Urinary bladder (tissue), 4 donors: ENCODE measurements around the gene SNAPC4. TPM values are rescaled to one million over a fixed set of nuclear protein-coding genes. Genes with fewer than 3 reads are reported as not detected.
"Not testable (repeated sequence)": the region's sequence is repeated elsewhere in the genome, so short reads cannot be mapped to it uniquely, and the experiment has no call there.

ENCODE experiments used
- DNase-seq: peaks from one replicate; pipeline ENCODE4 v3.0.0-alpha.2; 2015; ENCODE audit errors: extremely low spot score
- H3K27ac ChIP-seq: one replicate; pipeline ENCODE4 v1.5.1; 2013; ENCODE audit warnings: low read depth, mild to moderate bottlenecking, moderate library complexity
- H3K36me3 ChIP-seq: one replicate; pipeline ENCODE4 v1.6.1; 2013; ENCODE audit warnings: mild to moderate bottlenecking, moderate library complexity; ENCODE audit not compliant: insufficient read depth
- H3K4me1 ChIP-seq: one replicate; pipeline ENCODE4 v1.6.1; 2013; ENCODE audit warnings: mild to moderate bottlenecking, moderate library complexity; ENCODE audit not compliant: insufficient read depth
- H3K4me3 ChIP-seq: one replicate; pipeline ENCODE4 v1.5.1; 2013; ENCODE audit warnings: low read depth, low read length
- WGBS: extraction: QIAGEN DNeasy Blood & Tissue Kit; methylation state at CpG from one replicate; pipeline ENCODE4 v1.1.7; 2013; 5-methylcytosine and 5-hydroxymethylcytosine counted together
- polyA plus RNA-seq: library from polyadenylated mRNA; stranded (reverse); fragments of 200-250 nt; gene quantifications from one replicate; pipeline ENCODE4 v1.2.3, GENCODE V29; 2013
- total RNA-seq: library from RNA; depleted of rRNA; stranded (reverse); fragments of >200 nt; gene quantifications from one replicate; pipeline ENCODE4 v1.2.3, GENCODE V29; 2014
- donor health status: healthy with polysubstance abuse.
- donor health status: healthy.

SNAPC4 gene
- total and polyA plus RNA-seq, 2 donors = 4.4 to 7.3 TPM

DNA sequence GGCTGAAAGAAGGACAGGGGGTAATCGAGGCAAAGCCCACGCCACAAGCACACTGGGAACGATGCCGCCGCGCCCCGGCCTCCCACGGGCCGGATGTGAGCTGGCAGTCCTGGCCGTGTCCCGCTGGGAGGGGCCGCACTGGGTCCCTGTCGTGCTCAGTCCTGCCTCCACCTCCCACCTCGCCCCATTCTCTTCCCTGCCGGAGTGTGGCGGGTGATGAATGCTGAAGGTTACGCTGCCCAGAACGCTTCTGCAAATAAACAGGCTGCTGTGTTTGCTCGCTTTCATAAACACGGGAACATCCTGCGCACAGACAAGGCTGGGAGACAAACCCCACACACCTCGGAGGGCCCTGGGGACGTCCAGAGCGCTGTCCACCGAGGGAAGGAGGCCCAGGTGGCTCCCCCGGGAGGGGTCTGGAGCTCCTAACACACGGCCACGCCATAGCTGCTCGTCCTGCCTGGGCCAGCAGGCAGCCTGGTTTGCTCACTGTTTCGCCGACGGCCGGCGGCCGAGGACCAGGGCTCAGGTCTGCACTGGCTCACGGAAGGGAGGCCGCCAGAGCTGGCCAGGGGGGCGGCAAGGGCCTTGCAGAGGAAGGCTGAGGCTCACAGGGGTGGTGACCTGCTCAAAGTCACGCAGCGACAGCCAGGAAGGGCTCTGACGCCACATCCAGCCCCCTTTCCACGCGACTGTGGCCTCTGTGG is 38.8 kb downstream of the SNAPC4 start:
- H3K4me1 ChIP-seq = no peaks in the 10 kb centered on the region
- H3K27ac ChIP-seq = peak overlapping the region; percentile 2
- H3K4me3 ChIP-seq = no peak overlapping the region
- no peaks in the 10 kb centered on the region for H3K36me3 ChIP-seq
- DNase-seq = no peak
- 53% methylated on average over 43 of the region's 43 CpGs for WGBS

DNA sequence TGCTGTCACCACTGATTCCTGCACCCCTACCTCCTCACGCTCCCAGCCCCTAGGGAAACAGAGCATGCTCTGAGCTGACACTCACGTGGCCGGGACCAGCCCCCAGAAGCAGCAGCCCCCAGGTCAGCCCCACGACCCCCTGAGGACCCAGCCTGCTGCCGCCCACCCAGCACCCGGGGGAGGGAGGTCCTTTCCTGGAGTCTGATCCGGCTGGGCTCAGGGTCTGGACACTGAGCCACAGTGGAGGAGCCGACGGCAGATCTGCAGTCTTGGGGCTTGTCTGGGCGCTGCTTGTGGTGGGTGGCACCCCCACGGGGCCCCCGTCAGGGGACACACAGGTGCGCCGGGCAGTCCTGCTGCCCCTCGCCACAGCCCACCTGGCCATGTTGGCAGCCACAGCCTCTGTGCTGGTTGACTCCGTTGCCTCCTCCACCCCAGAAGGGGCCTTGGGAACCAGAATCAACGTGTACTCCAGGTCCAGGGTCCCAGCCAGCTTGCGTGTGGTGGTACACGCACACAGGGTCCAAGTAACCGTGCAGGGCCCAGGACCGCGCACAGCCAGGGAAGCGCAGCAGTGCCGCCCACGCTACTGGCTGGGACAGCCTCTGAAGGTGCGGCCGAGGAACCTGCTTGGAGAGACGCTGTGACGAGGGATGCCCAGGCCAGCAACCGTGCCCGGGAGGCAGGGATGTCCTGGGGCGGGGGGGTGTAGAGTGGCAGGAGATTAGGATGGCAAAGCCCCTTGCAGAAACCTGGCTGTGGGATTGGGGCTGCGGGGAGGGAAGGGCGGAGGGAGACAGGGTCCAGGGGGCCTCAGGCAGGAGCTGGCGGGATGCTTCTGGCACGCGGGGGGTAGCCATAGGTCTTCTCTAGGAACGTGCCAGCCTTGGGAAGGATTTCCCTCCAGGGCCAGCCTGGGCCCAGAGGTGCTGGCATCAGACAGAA is 39.9 kb downstream of the SNAPC4 start:
- WGBS = 76% methylated on average over 38 of the region's 38 CpGs
- Histone ChIP-seq H3K4me1 (no peaks in the 10 kb centered on the region), H3K27ac (peak overlapping the region; percentile 2), H3K36me3 (no peaks in the 10 kb centered on the region), H3K4me3 (no peak overlapping the region)
- DNase-seq = no peak

DNA sequence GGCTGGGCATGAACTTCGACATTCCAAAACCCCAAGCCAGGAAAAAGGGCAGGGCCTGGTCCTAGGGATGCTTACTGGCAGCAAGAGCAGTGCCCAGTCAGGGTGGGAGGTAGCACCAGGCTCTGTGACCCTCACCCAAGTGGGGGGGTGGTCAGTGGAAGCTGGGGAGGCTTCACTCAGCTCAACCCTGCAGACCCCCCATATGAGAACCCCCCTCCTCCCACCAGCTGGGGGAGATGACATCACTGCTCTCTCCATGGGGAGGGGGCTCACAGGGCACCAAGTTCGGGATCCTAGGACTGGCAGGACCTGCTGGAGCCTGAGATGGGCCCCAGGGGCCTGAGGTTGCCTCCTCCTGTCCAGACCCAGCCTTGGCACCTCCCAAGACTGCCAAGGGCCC is 41.1 kb downstream of the SNAPC4 start:
- Histone ChIP-seq H3K4me3 (no peak overlapping the region), H3K27ac (no peak overlapping the region), H3K4me1 (no peaks in the 10 kb centered on the region), H3K36me3 (no peaks in the 10 kb centered on the region)
- 65% methylated on average over 2 of the region's 2 CpGs for WGBS
- no peak for DNase-seq

DNA sequence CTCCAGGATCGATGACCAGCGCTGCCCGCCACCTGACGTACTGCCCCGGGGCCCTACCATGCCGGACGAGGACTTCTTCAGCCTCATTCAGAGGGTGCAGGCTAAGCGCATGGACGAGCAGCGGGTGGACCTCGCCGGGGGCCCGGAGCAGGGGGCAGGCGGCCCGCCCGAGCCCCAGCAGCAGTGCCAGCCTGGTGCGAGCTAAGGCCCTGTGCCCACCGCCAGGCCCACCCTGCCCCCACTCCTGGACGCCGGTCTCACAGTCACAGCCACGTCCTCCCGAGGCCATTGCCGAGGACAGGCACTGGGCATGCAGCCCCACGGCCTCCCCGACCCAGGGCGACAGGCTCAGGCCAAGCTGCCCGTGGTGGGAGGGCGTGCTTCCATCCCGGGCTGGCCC is 42.0 kb downstream of the SNAPC4 start:
- H3K36me3 ChIP-seq = no peaks in the 10 kb centered on the region
- DNase-seq = no peak
- no peak overlapping the region for H3K27ac ChIP-seq
- H3K4me3 ChIP-seq = no peak overlapping the region
- WGBS = 87% methylated on average over 29 of the region's 29 CpGs
- no peaks in the 10 kb centered on the region for H3K4me1 ChIP-seq

DNA sequence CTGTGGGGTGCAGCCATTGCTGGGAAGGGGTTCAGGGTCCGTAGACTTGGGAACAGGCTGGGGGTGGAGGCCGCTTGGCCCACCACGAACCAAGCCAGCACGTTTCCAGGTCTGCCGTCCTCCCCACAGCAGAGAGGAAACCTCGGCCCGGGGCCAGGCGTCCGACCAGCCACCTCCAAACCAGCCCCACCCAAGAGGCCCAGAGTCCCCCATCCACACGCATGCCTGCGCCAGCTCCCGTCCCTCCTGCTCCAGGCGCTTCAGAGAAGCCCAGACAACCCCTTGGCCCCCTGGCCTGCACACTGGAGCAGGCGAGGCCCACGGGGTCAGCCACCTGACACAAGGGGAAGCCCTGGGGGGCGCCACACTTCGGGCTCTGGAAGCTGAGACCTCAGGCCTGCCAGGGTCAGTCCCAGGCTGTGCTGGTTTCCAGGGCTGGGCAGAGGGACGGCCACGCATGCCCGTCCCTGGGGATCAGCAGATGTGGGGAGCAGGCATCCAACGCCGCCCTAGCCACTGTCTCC is 42.7 kb downstream of the SNAPC4 start:
- Histone ChIP-seq H3K4me1 (no peaks in the 10 kb centered on the region), H3K27ac (no peak overlapping the region), H3K36me3 (no peaks in the 10 kb centered on the region), H3K4me3 (no peak overlapping the region)
- WGBS = 74% methylated on average over 22 of the region's 22 CpGs
- DNase-seq = no peak

DNA sequence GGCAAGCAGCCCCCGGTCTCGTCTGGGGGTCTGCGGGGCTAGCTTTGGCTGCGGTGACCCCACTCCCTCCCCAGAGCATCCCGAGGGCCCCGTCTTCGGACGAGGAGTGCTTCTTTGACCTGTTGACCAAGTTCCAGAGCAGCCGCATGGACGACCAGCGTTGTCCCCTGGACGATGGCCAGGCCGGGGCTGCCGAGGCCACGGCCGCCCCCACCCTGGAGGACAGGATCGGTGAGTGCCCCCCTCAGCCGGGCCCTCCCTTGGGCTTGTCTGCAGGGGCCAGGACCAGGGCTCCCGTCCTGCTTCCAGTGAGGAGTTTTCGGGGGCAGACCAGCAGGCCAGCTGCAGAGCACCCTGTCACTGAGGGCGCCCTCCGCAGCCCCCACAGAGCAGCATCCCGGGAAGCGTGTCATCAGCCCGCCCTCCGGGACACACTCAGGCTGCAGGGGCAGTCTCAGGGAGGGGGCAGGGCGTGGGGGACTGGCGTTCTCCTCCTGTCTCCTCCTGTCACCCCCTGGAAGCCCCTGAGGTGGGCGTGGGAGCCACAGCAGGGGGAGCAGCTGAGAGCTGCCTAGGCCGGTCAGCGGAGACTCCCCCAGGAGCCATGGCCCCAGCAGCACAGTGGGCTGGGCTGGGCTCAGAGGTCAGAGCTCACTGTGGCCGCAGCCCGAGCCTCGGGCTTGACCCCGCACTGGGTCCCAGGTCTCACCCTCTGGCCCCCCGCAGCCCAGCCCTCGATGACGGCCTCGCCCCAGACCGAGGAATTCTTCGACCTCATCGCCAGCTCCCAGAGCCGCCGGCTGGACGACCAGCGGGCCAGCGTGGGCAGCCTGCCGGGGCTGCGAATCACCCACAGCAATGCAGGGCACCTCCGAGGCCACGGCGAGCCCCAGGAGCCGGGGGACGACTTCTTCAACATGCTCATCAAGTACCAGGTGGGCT is 44.1 kb downstream of the SNAPC4 start:
- Histone ChIP-seq H3K4me3 (no peak overlapping the region), H3K27ac (no peak overlapping the region), H3K4me1 (no peaks in the 10 kb centered on the region), H3K36me3 (no peaks in the 10 kb centered on the region)
- 82% methylated on average over 54 of the region's 54 CpGs for WGBS
- no peak for DNase-seq

DNA sequence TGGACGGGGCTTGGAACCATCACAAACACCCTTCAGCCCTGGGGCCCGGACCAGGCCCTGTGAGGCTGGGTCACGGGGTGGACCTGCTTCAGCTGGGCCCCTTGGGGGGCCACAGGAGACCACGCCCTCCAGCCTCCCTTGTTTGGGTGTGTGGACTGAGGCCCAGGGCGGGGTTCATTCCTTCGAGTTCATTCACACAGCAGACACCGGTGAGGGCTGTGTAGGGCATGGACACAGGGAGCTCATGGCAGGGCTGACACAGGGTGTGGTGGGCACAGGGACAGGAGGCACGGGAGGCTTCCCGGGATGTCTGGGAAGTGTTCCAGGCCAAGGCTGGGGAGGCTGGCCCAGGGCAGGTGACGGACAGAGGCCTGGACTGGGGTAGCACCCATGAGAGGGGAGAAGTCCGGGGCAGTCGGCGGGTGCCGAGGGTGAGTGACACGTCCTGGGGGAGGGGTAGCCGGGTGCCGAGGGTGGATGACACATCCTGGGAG is 45.3 kb downstream of the SNAPC4 start:
- DNase-seq = no peak
- WGBS = 46% methylated on average over 17 of the region's 17 CpGs
- H3K27ac ChIP-seq = no peak overlapping the region
- no peaks in the 10 kb centered on the region for H3K4me1 ChIP-seq
- no peak overlapping the region for H3K4me3 ChIP-seq
- no peaks in the 10 kb centered on the region for H3K36me3 ChIP-seq

DNA sequence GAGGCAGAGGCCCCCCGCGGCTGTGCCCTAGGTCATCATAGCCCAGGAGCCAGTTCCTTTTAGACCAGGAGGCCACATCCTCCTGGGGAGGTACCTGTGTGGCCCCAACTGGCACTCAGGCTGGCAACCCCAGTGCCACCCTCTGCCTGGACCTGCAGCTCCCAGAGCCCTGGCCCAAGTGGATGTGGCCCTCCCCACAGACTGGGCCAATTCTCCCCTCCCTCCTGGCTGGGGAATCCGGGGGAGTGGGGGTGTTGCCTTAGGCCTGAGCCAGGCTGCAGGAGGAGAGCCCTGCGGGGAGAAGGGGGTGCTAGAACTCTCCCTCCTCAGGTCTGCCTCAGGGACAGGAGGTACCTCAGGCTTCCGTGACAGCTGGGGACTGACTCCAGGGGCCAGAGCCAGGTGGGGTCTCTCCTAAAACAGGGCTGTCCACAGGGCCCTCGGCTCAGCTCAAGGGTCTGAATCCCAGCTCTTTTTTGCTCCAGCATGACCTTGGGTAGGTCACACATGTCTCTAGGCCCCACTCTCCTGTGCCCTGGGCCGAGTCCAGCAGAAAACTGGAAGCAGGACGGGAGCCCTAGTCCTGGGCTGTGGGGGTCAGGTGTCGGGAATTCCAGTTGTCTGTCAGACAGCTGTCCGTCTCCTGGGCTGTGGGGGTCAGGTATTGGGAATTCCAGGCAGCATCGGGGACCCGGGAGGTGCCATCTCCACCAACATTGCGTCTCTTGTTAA is 46.0 kb downstream of the SNAPC4 start:
- Histone ChIP-seq H3K4me1 (no peaks in the 10 kb centered on the region), H3K36me3 (no peaks in the 10 kb centered on the region), H3K4me3 (no peak overlapping the region), H3K27ac (no peak overlapping the region)
- WGBS = 70% methylated on average over 13 of the region's 13 CpGs
- DNase-seq = no peak

DNA sequence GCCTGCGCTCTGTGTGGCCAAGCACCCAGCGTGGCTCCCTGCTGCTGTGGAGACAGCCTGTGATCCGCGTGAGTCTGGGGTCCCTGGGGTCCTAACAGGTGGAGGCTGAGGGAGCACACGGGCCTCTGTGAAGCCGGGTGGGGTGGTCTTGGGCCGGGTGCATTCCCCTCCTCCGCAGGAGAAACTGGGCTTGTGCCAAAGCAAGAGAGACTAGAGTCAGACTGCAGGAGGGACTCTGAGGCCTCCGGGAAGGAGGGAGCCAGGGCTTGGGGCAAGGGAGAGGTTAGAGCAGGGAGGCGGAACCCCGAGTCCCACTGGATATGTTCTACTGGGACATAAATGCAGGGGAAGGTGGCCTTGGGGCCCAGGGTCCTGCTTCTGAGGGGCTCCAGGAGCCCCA is 46.9 kb downstream of the SNAPC4 start:
- 87% methylated on average over 11 of the region's 11 CpGs for WGBS
- H3K4me3 ChIP-seq = no peak overlapping the region
- no peak overlapping the region for H3K27ac ChIP-seq
- H3K4me1 ChIP-seq = no peaks in the 10 kb centered on the region
- DNase-seq = no peak
- no peaks in the 10 kb centered on the region for H3K36me3 ChIP-seq

DNA sequence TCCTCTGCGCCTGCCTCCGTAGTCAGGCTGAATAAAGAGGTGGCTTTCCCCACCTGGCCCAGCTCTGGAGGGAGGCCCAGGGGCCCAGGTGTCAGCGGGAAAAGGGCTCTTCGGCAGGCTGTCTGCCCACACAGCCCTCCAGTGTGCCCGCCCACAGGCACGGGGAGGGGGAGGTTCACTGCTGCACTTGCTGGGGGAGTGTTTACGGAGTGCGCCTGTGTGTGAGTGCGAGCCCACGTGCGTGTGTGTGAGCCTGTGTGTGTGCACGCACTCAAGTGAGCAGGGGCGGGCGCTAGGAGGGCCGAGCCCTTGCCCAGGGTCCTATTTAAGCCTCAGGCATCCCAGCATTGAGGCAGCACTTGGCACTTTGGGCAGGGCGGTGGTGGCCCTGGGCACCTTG is 47.3 kb downstream of the SNAPC4 start:
- Histone ChIP-seq H3K4me3 (no peak overlapping the region), H3K27ac (no peak overlapping the region), H3K36me3 (no peaks in the 10 kb centered on the region), H3K4me1 (no peaks in the 10 kb centered on the region)
- 80% methylated on average over 16 of the region's 16 CpGs for WGBS
- no peak for DNase-seq

DNA sequence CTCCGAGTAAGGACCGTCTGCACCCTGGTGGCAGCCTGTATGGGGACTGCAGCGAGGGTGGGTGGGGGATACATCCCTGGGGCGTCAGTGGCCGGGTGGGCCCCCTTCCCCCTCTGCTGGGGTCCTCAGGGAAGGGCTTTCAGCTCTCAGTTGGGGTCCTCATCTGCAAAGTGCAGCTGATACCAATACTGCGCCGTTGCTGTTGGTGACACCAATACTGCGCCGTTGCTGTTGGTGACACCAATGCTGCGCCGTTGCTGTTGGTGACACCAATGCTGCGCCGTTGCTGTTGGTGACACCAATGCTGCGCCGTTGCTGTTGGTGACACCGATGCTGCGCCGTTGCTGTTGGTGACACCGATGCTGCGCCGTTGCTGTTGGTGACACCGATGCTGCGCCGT is 48.1 kb downstream of the SNAPC4 start:
- H3K36me3 ChIP-seq, DNase-seq, H3K4me1 ChIP-seq, H3K27ac ChIP-seq, H3K4me3 ChIP-seq: not testable (repeated sequence)
- 93% methylated on average over 19 of the region's 24 CpGs for WGBS

DNA sequence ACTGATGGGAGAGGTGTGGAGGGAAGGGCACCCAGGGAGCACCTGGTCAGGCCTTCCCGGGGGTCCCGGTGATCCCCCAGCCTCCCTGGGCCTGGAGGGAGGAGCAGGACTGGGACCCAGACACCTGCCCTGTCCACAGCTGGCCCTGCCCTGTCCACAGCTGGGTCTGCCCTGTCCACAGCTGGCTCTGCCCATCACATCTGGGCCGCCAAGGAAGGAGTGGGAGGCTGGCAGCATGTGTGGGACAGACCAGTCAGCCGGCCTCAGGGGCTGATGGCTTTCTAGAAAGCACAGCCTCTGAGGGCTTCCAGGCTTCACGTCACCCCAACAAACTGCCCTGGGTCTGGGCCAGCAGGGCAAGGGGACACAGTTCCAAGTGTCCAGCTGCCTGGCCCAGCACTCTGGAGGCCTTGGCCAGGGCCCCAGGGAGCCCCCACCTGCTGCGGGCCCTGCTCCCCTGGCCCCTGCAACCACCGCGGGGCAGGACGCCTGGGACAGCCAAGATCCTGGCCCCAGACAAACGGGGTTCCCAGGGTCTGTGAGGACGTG is 48.6 kb downstream of the SNAPC4 start:
- no peaks in the 10 kb centered on the region for H3K36me3 ChIP-seq
- 83% methylated on average over 11 of the region's 11 CpGs for WGBS
- no peak overlapping the region for H3K27ac ChIP-seq
- H3K4me1 ChIP-seq = no peaks in the 10 kb centered on the region
- no peak overlapping the region for H3K4me3 ChIP-seq
- no peak for DNase-seq
